Stimulated activated CD4-positive, alpha-beta T cell treated with anti-CD3 and anti-CD28 coated beads, TNF-alpha, amount 100 ng/mL, for 1 hour (primary cell): Measurements from ENCODE around the gene RHAG.
"Not testable (repeated sequence)": the region's sequence is repeated elsewhere in the genome, so short reads cannot be mapped to it uniquely, and the experiment has no call there.

ENCODE experiments used
- DNase-seq, 3 donors: peaks; one replicate each; pipeline ENCODE4 v3.0.0-alpha.2; 2020; ENCODE audit warnings: low read depth in 3 of 3, low spot score in 1 of 3

The RHAG gene

DNA sequence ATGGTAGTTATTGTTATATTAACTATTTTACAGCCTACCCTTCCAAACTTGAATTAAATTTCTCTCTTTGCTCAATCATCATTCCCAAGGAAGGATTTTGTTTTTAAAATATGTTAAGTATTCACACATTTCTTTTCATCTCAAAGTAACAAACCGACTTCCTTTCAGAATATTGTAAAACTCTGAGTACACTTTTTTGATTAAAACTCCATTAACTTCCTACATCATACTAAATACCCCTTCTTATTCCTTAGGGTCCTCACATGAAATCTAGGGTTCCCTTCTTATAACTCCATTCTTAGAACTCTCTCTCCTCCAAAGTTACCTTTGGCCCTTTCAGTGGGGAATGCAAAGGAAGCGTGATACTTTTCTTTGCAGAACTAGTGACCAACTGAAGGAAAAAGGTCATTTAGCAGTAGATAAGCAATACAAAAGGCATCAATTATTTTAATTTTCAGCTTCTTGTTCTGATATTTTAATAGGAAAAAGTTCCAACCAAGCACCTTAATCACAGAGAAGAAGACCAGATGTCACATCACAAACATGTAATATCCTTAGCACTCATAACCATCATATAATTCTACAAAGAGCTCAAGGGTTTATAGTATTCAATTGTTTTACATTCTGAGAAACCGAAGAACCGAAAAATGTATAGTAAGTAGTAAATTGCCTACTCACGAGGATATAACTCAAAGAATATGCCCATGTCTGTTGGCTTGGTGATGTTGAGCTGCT lies 494 bp downstream of the RHAG start:
- DNase-seq, result no peak

- DNase-seq, result no peak
Measured at GRCh38 chr6:49635480-49635879, 1.2 kb downstream of the RHAG start.

DNA sequence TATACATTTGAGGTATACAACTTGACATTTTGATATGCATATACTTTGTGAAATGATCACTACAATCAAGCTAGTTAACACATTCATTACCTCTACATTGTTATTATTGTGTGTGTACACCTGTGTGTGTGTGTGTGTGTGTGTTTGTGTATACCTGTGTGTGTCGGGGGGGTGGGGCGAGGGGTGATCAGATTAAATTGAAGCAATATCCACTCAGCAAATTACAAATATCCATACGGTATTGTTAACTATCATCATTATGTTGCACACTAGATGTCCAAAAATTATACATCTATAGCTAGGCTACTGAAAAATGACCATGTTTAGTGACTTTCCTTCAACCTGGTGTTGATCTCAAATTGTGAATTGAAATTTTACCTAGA lies 1.8 kb downstream of the RHAG start:
- no peak for DNase-seq

GRCh38 chr6:49634092-49634835 lies 2.4 kb downstream of the RHAG start:
- no peak for DNase-seq

GRCh38 chr6:49633541-49633940 lies 3.1 kb downstream of the RHAG start:
- no peak for DNase-seq

DNA sequence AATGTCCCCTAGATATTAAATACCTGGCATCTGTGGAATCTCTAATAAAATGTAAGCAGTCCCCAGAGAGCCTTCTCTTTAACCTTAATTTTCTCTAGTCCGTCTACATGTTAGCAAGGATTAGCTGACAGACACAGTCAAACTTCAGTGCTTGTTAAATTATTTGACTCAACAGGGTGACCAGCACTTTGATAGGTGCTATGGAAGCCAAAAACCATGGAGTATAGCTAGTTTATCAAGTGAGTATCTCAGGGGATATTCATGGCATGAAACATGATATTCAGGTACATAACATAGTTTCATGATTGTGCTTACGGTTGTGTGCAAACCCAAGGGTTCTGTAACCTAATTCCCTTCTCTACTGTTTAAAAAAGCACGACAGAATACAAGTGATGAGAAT lies 3.9 kb downstream of the RHAG start:
- no peak for DNase-seq

DNA sequence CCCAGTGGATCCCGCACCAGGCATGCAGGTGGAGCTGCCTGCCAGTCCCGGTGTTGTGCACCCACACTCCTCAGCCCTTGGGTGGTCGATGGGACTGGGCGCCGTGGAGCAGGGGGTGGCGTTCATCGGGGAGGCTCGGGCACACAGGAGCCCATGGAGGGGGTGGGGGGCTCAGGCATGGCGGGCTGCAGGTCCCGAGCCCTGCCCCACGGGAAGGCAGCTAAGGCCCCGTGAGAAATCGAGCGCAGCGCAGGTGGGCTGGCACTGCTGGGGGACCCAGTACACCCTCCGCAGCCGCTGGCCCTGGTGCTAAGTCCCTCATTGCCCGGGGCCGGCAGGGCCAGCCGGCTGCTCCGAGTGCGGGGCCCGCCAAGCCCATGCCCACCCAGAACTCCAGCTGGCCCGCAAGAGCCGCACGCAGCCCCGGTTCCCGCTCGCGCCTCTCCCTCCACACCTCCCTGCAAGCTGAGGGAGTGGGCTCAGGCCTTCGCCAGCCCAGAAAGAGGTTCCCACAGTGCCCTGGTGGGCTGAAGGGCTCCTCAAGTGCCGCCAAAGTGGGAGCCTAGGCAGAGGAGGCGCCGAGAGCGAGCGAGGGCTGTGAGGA lies 7.1 kb downstream of the RHAG start:
- DNase-seq, result not testable (repeated sequence)

DNA sequence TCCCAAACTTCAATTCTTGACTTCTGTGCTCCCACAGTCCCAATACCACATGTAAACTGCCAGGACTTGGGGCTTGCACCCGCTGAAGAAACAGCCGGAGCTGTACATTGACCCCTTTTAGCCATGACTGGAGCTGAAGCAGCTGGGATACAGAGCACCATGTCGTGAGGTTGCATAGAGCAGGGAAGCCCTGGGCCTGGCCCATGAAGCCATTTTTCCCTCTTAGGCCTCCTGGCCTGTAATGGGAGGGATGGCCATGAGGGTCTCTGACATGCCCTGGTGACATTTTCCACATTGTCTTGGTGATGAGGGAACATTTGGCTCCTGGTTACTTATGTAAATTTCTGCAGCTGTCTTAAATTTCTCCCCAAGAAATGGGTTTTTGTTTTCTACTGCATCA lies 9.8 kb downstream of the RHAG start:
- DNase-seq, result no peak

GRCh38 chr6:49618257-49618656 lies 18.4 kb downstream of the RHAG start:
- DNase-seq, result no peak

DNA sequence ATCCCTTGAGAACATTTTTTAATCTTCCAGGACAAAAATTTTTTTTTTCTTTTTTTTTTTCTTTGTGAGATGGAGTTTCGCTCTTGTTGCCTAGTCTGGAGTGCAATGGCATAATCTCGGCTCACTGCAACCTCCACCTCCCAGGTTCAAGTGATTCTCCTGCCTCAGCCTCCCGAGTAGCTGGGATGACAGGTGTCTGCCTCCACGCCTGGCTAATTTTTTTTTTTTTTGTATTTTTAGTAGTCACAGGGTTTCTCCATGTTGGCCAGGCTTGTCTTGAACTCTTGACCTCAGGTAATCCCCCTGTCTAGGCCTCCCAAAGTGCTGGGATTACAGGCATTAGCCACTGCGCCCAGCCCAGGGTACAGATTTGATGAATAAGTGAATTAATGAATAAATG lies 22.5 kb downstream of the RHAG start:
- not testable (repeated sequence) for DNase-seq

DNA sequence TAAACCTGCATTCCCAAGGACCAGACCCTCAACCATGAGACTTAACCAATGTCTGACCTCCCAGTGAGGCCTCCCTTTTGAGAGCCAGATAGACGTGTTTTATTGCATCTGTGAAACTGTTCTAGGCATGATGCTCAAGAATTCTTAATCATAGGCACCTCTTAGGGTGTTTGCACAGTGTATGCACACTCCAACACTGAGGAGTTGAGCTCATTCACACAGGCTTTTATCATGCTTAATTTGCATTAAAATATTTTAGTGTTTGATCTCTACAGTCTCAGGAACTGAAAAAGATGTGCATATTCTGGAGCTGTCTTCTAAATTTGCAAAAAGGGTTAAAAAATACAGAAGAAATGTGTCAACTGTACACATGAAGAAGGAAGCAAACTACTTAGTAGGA lies 27.4 kb downstream of the RHAG start:
- DNase-seq, result no peak

DNA sequence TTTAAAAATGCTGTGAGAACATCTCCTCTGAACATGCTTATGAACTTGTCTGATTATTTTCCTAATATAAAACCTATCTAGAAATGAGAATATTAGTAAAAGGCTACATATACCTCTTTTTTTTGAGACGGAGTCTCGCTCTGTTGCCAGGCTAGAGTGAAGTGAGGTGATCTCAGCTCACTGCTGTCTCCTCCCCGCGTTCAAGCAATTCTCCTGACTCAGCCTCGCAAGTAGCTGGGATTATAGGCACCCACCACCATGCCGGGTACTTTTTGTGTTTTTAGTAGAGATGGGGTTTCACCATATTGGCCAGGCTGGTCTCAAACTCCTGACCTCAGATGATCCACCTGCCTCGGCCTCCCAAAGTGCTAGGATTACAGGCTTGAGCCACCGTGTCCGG lies 28.4 kb downstream of the RHAG start:
- DNase-seq, result not testable (repeated sequence)

DNA sequence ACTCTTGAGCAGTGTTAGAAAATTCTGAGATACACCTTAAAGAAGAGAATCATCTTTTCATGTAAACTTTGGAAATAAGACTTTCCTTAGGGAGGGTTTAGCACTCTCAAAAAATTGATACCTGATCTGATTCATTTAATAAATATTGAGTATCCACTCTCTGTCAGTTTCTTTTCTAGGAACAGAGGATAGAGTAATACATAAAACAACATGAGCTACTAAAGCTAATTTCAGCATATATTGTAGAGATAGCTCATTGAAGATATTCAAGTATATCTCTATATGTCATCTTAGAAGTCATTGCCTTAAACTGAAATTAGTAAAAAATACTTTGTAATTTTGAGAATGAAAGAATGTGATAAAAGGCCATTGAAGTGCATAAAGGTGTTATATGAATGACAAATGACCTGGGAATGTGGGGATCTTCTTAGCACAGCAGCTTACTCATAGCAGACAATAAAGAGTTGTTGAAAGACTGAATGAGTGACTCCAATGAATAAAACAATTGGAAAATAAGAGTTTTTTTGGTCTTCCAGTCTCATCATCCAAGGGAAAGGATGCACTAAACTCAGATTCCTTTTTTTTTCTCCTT lies 29.2 kb downstream of the RHAG start:
- no peak for DNase-seq

- no peak for DNase-seq
Measured at GRCh38 chr6:49606721-49607390, 29.8 kb downstream of the RHAG start.

- DNase-seq, result not testable (repeated sequence)
Measured at GRCh38 chr6:49604080-49604479, 32.6 kb downstream of the RHAG start.

- DNase-seq, result not testable (repeated sequence)
Measured at GRCh38 chr6:49587262-49587661, 49.4 kb downstream of the RHAG start.

GRCh38 chr6:49582529-49582928 lies 54.1 kb downstream of the RHAG start:
- DNase-seq, result no peak

DNA sequence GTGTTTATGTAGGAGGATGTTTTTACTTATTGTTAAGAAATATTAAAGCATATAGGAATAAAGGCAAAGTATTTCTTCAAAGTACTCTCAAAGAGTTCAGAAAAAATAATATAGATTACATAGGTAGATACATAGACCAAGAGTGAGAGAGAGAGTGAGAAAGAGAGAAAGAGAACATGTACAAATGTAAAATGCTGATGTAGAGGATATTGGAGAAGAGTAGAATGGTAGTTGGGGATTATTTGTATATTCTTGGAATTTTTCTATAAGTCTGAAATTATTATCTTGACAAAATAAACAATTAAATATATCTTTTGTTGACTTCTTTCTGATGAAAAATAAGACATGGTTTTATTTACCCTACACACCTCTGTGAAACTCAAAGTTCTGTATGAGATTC lies 57.0 kb downstream of the RHAG start:
- DNase-seq, result no peak

- no peak for DNase-seq
Measured at GRCh38 chr6:49576618-49577017, 60.0 kb downstream of the RHAG start.

- DNase-seq, result no peak
Measured at GRCh38 chr6:49570474-49571079, 66.1 kb downstream of the RHAG start.

GRCh38 chr6:49565855-49566254 lies 70.8 kb downstream of the RHAG start:
- no peak for DNase-seq
